Endodermal cell (in vitro differentiated cells): Measurements from ENCODE around the gene KIAA0586. TPM values are rescaled to one million over a fixed set of nuclear protein-coding genes. Genes with fewer than 3 reads are reported as not detected.

ENCODE experiments used
- DNase-seq: peaks from one replicate; pipeline ENCODE4 v3.0.0-alpha.2; 2017
- H3K27ac ChIP-seq: 2 replicates; pipeline ENCODE4 v1.5.1; 2013; ENCODE audit warnings: mild to moderate bottlenecking, low read depth, low read length, moderate library complexity
- H3K27me3 ChIP-seq: 2 replicates; pipeline ENCODE4 v1.6.1; 2013; ENCODE audit warnings: mild to moderate bottlenecking, low read length, moderate library complexity; ENCODE audit not compliant: insufficient read depth, control insufficient read depth, poor library complexity, severe bottlenecking
- H3K36me3 ChIP-seq: 2 replicates; pipeline ENCODE4 v1.7.0; 2013; ENCODE audit warnings: mild to moderate bottlenecking, low read length, moderate library complexity; ENCODE audit not compliant: control insufficient read depth, insufficient read depth
- H3K4me1 ChIP-seq: one replicate; pipeline ENCODE4 v1.7.0; 2013; ENCODE audit warnings: low read length; ENCODE audit not compliant: control insufficient read depth, insufficient read depth
- H3K4me3 ChIP-seq: 2 replicates; pipeline ENCODE4 v1.5.1; 2013; ENCODE audit warnings: mild to moderate bottlenecking, low read length, moderate library complexity
- H3K9ac ChIP-seq: 2 replicates; pipeline ENCODE4 v1.6.1; 2013; ENCODE audit warnings: mild to moderate bottlenecking, low read length, moderate library complexity; ENCODE audit not compliant: poor library complexity, severe bottlenecking; ENCODE audit errors: extremely low read depth
- H3K9me3 ChIP-seq: 2 replicates; pipeline ENCODE4 v1.6.1; 2013; ENCODE audit warnings: mild to moderate bottlenecking, low read length, moderate library complexity; ENCODE audit not compliant: control insufficient read depth
- H3K27ac Mint-ChIP-seq: 2 replicates; pipeline ENCODE4 v1.8.0; 2020; ENCODE audit warnings: mixed read lengths
- H3K27me3 Mint-ChIP-seq: 2 replicates; pipeline ENCODE4 v1.8.0; 2021; ENCODE audit warnings: mild to moderate bottlenecking, mixed read lengths; ENCODE audit not compliant: insufficient read depth
- H3K36me3 Mint-ChIP-seq: 2 replicates; pipeline ENCODE4 v1.8.0; 2020; ENCODE audit warnings: low read depth, mixed read lengths
- H3K4me1 Mint-ChIP-seq: 2 replicates; pipeline ENCODE4 v1.8.0; 2020; ENCODE audit warnings: mixed read lengths
- H3K4me3 Mint-ChIP-seq: 2 replicates; pipeline ENCODE4 v1.8.0; 2020; ENCODE audit warnings: mild to moderate bottlenecking, moderate library complexity, mixed read lengths
- H3K9me3 Mint-ChIP-seq: 2 replicates; pipeline ENCODE4 v1.8.0; 2020; ENCODE audit warnings: mild to moderate bottlenecking, mixed read lengths
- CTCF ChIP-seq: fragments of 200-600 bp; sonication (generic); conservative IDR thresholded peaks from 2 replicates; pipeline ENCODE4 v1.5.0; 2021; ENCODE audit warnings: antibody characterized with exemption, mild to moderate bottlenecking
- WGBS, 2 experiments: methylation state at CpG; one replicate each; pipeline versions ENCODE4 v1.1.5 to v1.1.7; 2013; ENCODE audit warnings: missing lambda C conversion rate in 2 of 2, mixed read lengths in 1 of 2; ENCODE audit not compliant: insufficient coverage in 1 of 2, insufficient read length in 1 of 2; 5-methylcytosine and 5-hydroxymethylcytosine counted together
- total RNA-seq, 2 donors: library from RNA; stranded (reverse); fragmentation: NEBNext Ultra II Directional in 1 of 2; extraction: Animal tissue kit (Norgen Biotek cat#: 25700) in 1 of 2; gene quantifications; 2 replicates in 1 of 2; 3 replicates in 1 of 2; pipeline ENCODE4 v1.2.1, GENCODE V29; 2021

KIAA0586 gene
- total RNA-seq, 2 donors from 2014 or later, result 14.2 to 26.4 TPM

GRCh38 chr14:58541633-58542022, 114.1 kb downstream of the KIAA0586 start:
- DNase-seq, result no peak
- Histone ChIP-seq H3K9me3 (no peaks in the 10 kb centered on the region), H3K4me3 (no peak overlapping the region), H3K4me1 (peaks cover 3% of the 10 kb centered on the region), H3K36me3 (no peaks in the 10 kb centered on the region), H3K27ac (no peak overlapping the region), H3K27me3 (no peaks in the 10 kb centered on the region), H3K9ac (no peak overlapping the region)
- Mint-ChIP-seq H3K4me1 (peaks cover 16% of the 10 kb centered on the region), H3K27ac (no peak overlapping the region), H3K4me3 (no peak overlapping the region), H3K36me3 (peaks cover 10% of the 10 kb centered on the region), H3K27me3 (no peaks in the 10 kb centered on the region), H3K9me3 (no peaks in the 10 kb centered on the region)
- WGBS, 2 experiments, result 77% methylated on average over 2 of the region's 2 CpGs; no CpG with 5 or more reads in 1 of the 2 experiments
- no peak for TF ChIP-seq CTCF

GRCh38 chr14:58543253-58543652, 115.7 kb downstream of the KIAA0586 start:
- no peak overlapping the region for H3K4me3 ChIP-seq
- Mint-ChIP-seq H3K9me3 (no peaks in the 10 kb centered on the region), H3K4me1 (peaks cover 16% of the 10 kb centered on the region), H3K27me3 (no peaks in the 10 kb centered on the region), H3K27ac (no peak overlapping the region), H3K4me3 (no peak overlapping the region), H3K36me3 (peaks cover 10% of the 10 kb centered on the region)
- TF ChIP-seq CTCF, result no peak
- no peaks in the 10 kb centered on the region for H3K36me3 ChIP-seq
- no peak overlapping the region for H3K9ac ChIP-seq
- 91 to 96% methylated on average over 1 of the region's 1 CpG for WGBS, 2 experiments
- DNase-seq, result no peak
- no peak overlapping the region for H3K27ac ChIP-seq
- peaks cover 3% of the 10 kb centered on the region for H3K4me1 ChIP-seq
- H3K9me3 ChIP-seq, result no peaks in the 10 kb centered on the region
- no peaks in the 10 kb centered on the region for H3K27me3 ChIP-seq

- Mint-ChIP-seq H3K36me3 (peaks cover 10% of the 10 kb centered on the region), H3K9me3 (no peaks in the 10 kb centered on the region), H3K4me3 (no peak overlapping the region), H3K27ac (no peak overlapping the region), H3K27me3 (no peaks in the 10 kb centered on the region), H3K4me1 (no peaks in the 10 kb centered on the region)
- Histone ChIP-seq H3K9me3 (no peaks in the 10 kb centered on the region), H3K27me3 (no peaks in the 10 kb centered on the region), H3K27ac (no peak overlapping the region), H3K4me3 (no peak overlapping the region), H3K36me3 (no peaks in the 10 kb centered on the region), H3K4me1 (no peaks in the 10 kb centered on the region), H3K9ac (no peak overlapping the region)
- WGBS, 2 experiments, result 79 to 87% methylated on average over 9 to 10 of the region's 10 CpGs
- peak; percentile 58 for DNase-seq
- TF ChIP-seq CTCF, result no peak
Measured at GRCh38 chr14:58547649-58548048, 120.1 kb downstream of the KIAA0586 start.
